GM19452 (cell line): Measurements from ENCODE around the gene IGSF8.
"Not testable (repeated sequence)": the region's sequence is repeated elsewhere in the genome, so short reads cannot be mapped to it uniquely, and the experiment has no call there.

Source experiments
- ATAC-seq: cut with Tn5 transposase; IDR thresholded peaks from one replicate; pipeline ENCODE4 v1.9.1; 2021; ENCODE audit not compliant: unreplicated experiment

The IGSF8 gene

DNA sequence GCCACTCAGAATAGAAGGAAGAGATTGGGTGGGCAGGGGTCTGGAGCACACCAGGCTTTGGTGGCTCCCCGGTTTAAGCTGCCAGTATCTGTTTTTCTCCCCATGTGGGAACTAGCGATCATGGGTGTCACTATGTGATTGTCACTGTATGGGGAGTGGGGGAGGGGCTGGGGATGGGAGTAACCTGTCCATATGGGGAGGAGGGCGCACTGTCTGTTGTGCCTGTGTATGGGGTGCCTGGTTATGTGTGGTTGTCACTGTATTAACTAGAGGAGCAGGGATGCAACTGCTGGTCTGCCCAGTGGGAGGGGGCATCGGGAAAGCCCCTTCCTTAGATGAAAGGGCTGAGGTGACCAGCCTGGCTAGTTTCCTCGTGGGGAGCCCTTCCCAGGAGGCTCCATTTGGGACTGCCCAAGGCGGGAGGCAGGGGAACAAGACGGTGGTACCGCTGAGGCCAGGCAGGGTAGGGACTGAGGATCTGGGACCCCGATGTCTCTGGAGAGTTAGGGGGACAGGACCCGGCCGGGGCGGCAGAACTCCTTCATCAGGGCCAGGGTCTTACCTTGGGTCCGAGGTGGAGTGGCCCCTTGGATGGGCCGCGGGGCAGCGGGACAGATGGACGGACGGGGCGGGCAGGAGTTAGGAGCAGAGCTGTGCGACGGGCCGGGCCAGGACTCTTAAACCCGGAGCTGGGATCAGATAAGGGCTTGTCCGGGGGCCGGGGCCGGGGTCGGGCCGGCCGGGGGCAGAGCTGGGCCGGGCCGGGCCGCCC lies 28.8 kb downstream of the IGSF8 start, which contains the start of gene KCNJ10:
TSS of gene KCNJ10 (minus strand) at position 701 of the 772 bp plus-strand sequence. CDS start 27,628 bp downstream, outside the sequence.
- no peak for ATAC-seq

DNA sequence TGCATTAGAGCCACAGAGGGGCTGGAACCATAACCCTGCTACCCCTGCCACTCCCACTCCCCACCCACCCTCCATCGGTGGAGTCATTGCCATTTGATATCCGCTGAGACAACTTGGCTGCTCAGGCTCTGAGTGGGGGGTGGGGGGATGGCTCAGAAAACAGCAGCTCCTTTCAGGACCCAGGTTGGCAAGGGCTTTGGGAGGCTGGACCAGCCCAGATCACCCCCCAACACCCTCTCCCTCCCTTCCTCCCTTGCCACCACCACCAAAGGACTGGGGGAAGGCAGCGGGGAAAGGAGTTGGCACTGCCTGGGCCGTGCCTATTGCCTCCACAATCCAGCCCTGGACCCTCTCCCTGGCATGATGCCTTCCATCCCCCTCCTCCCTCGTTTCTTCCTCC lies 30.2 kb downstream of the IGSF8 start:
- ATAC-seq: no peak

DNA sequence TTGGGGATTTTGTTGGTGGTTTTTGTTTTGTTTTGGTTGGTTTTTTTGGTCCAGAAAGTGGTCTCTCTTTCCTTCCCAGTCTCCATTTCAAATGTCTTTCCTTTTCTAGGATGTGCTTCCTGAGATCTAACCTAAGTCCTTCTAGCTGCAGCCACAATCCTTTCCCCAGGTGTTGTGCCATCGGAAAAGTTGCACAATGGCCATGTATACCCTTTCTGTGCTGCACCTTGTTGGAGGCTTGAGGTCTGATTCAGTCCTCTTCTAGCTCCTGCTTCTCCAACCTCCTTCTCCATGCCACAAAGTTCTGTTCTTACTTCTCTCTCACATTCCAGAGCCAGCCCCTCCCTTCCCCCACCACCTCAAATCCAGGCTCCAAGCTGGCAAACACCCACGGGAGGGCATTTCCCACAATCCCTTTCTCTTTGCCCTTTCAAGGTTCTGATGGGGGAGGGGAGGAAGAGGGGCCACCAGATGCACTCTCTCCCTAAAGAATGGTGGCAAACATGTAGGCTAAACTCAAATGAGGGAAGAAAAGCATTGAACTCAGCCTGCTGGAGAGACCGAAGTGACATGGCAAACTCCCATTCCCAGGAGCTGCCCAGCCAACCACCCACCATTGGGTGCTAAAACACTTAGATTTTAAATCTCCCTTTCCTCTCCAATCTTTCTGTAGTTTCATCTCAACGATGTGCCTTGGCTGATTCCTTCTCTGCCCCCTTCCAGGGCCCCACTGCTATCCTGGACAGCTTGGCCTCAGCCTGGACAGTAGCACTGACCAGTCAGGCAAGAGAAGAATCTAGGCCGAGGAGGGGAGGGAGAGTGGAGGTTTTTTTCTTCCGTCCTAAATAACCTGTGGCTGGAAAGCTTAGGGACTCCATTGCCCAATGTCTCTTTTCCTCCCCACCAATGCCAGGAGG lies 31.3 kb downstream of the IGSF8 start:
- no peak for ATAC-seq

- no peak for ATAC-seq
Observed at GRCh38 chr1:160064746-160065145, 33.7 kb downstream of the IGSF8 start.

- ATAC-seq: no peak
Observed at GRCh38 chr1:160064164-160064563, 34.3 kb downstream of the IGSF8 start.

DNA sequence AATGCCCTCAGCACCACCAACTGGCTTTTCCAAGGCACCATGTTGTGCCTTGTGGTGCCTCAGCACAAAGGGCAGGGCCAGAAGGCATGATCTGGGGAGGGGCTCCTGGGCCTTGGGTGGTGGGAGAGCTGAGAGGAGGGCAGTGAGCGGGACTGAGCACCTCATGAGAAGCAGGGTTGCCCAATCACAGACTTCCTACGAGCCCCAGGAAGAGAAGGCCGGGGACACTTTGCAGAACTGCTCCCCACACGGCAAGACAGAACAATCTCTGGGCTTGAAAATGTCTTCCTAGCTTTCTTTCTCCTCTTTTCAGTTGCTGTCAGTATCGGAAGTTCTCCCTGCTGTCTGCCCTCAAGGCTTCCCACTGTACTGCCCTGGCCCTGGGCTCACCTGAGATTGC lies 35.2 kb downstream of the IGSF8 start:
- ATAC-seq: no peak

GRCh38 chr1:160062230-160062532 lies 36.2 kb downstream of the IGSF8 start:
- ATAC-seq: no peak

DNA sequence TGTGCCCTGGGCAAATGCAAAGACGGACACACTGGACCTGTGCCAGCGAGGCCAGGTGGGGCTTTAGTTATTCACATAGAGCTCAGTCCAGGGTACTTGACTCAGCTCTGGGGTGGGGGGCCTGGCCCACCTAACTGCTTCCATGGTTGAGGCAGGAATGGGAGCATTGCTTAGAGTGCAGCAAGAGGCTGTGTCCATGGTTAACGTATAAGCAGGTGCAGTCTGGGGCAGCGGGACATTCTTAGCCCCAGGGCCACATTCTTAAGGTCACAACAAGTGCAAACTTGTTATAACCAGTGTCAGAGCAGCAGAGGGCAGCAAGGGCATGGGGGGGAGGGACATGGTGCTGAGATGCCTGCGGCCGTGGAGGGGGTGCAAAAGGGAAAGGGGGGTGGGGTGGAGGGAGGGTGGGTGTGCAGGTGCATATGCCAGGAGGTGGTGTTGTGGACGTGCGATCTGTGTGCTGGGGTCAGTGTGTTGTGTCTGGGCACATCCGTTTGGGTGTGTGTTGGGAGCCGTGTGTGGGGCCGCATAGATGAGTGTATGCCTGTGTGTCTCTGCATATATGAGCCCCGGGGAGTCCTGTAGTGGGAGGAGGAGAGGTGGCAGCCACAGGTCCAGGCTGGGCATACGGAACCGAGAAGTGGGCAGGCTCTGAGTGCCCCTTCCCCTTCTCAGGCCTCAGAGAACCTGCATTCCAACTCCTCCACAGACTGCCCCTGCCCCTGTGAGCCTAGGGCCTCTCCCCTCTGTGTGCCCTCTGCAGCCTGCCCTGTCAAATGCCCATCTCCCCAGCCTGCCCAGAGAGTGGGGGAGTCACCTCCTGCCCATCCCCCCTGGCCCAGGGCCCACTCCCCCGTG lies 36.8 kb downstream of the IGSF8 start:
- ATAC-seq: no peak

GRCh38 chr1:160058087-160058486 lies 40.3 kb downstream of the IGSF8 start:
- ATAC-seq: no peak

DNA sequence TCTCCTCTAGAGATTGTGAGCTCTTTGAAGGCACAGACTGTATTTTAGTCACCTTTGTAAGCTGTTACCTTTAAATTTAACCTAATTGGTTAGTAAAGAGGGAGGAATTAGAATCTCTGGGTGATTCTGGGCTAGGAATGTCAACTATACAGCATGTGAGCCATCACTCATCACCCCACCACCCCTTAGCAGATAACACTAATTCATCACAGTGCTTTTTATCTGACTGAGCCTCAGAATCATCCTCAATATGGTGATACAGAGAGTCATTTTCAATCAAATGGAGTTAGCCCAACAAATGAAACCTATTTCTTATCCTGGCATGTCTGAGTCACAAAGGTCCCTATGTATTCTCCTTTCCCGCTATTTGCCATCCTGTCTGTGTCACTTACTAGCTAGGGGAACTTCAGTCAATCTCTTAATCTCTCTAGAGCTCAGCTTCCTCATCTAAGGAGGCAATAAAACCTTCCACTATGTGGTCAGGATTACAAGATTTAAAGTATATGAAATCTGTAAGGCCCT lies 41.7 kb downstream of the IGSF8 start:
- no peak for ATAC-seq

DNA sequence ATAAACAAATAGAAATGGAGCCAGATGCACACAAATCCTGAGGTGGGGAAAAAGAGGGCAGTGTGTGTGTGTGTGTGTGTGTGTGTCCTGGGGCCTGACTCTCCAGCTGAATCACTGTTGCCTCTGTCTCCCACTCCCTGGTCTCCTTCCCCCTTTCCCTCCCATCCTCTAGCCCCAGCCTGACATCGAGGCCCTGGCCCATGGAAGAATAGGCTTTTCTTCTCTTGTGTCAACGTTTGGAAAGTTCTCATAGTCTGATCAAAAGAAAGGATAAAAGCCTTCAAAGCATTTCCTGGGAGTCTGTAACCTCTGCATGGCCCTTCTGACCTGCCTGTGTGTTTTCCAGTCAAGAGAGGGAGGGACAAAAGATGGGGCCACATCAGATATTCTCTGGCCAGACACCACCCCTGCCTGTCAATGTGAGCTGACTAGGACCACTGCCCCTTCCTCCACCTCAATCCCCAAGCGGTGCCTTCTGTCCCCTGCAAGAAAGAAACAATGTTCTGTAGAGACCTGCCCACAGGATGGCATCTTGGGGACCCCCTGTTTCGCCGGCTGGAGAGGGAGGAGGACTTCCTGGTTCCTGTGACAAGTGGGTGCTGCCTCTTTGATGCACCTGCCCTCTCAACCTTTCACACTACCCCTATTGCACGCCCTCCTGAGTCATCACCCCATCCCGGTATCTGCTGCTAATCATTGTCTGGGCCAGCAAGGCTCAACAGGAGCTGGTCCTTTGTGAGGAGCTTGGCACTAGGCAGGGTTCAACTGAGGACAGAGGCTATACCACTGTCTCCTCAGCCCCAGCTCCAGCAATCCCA lies 44.7 kb downstream of the IGSF8 start:
- ATAC-seq: no peak

- ATAC-seq: no peak
Observed at GRCh38 chr1:160052936-160053335, 45.5 kb downstream of the IGSF8 start.

- ATAC-seq: no peak
Observed at GRCh38 chr1:160050619-160051018, 47.8 kb downstream of the IGSF8 start.

GRCh38 chr1:160050182-160050581 lies 48.2 kb downstream of the IGSF8 start:
- ATAC-seq: not testable (repeated sequence)

- ATAC-seq: no peak
Observed at GRCh38 chr1:160049101-160049500, 49.3 kb downstream of the IGSF8 start.

GRCh38 chr1:160048335-160048734 lies 50.1 kb downstream of the IGSF8 start:
- ATAC-seq: no peak

DNA sequence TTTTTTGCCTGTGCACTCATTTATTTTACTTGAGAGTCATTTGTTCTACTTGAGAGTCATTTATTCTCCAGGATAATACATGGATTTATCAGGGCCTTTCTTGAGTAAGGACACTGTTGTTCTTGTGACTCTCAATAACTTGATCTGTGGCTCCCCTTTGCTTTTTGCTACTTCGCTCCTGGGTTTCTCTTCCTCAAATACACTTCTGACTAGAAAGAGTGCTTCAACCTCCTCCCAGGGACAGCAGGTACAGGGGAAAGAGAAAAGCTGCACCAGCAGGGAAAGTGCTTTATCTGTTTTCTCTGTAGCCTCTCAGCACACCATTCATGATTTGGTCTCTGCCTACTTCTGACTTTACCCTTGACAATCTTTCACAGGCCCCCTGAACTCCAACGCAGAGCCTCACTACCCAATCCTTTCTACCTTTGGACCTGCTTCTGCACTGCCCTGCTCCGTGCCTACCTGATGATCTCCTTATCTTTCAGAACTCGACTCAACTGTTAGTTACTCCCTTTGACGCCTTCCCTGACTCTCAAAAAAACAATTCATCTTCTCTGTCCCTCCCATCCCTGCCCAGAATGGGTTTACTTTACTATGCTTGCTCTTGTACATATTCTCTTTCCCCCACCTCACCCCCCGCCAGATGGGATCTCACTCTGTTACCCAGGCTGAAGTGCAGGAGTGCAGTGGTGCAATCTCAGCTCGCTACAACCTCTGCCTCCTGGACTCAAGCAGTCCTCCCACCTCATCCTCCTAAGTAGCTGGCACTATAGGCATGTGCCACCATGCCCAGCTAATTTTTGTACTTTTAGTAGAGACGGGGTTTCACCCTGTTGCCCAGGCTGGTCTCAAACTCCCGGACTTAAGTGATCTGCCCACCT lies 51.1 kb downstream of the IGSF8 start:
- no peak for ATAC-seq

GRCh38 chr1:160046494-160047110 lies 51.8 kb downstream of the IGSF8 start:
- no peak for ATAC-seq

DNA sequence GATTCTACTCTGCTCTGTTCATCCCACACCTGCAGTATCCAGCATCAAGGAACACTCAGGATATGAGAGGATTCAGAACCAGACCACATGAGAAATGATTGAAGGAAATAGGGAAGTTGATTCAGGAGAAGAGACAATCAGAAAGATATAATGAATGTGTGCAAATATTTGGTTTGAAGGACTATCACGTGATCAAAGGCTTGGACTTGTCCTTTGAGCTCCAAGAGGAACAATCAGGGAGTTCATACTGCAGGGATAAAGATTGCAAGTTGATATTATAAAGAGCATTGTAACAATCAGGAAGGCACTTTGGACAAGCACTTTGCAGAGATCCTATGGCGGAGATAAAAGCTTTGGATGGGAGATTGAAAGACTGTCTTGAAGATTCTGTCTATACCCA lies 52.8 kb downstream of the IGSF8 start:
- ATAC-seq: no peak
